K562 (cell line): ENCODE data around the gene GLOD4. TPM values are rescaled to one million over a fixed set of nuclear protein-coding genes. Genes with fewer than 3 reads are reported as not detected.

Experiments
- ATF3 ChIP-seq, 2 experiments: fragments of 450-650 bp in 1 of 2; sonication (generic) in 1 of 2; formaldehyde crosslinking in 1 of 2; IDR thresholded peaks in 1 of 2; conservative IDR thresholded peaks in 1 of 2; 2 replicates each; pipeline versions ENCODE4 v1.6.1 to v1.8.1; 2016 to 2023; ENCODE audit warnings: mild to moderate bottlenecking in 2 of 2, moderate library complexity in 2 of 2, inconsistent platforms in 1 of 2, missing genetic modification reagents in 1 of 2
- CHCHD3 ChIP-seq: fragments of 250-450 bp; sonication (Bioruptor Pico); IDR thresholded peaks from 2 replicates; pipeline ENCODE4 v2.1.2; 2022; ENCODE audit warnings: mild to moderate bottlenecking
- CHD2 ChIP-seq: IDR thresholded peaks from 2 replicates; pipeline ENCODE4 v1.6.1; 2011; ENCODE audit warnings: low read depth, low read length
- FOSL1 ChIP-seq: fragments of 200-800 bp; sonication (Bioruptor generic); conservative IDR thresholded peaks from 2 replicates; pipeline ENCODE4 v1.6.1; 2016; ENCODE audit warnings: missing genetic modification characterization, missing compliant biosample characterization
- GTF2F1 ChIP-seq: IDR thresholded peaks from 2 replicates; pipeline ENCODE4 v1.6.1; 2011; ENCODE audit warnings: low read depth, low read length, improper control_type of control experiment
- HLTF ChIP-seq: fragments of 450-650 bp; IDR thresholded peaks from 2 replicates; pipeline ENCODE4 v1.6.1; 2016
- HNRNPUL1 ChIP-seq: fragments of 200-400 bp; formaldehyde crosslinking; IDR thresholded peaks from 2 replicates; pipeline ENCODE4 v1.6.1; 2017; ENCODE audit warnings: low read length
- MBD2 ChIP-seq: sonication (generic); IDR thresholded peaks from 2 replicates; pipeline ENCODE4 v1.6.1; 2016; ENCODE audit warnings: low read depth, borderline replicate concordance
- MCM3 ChIP-seq: fragments of 450-650 bp; IDR thresholded peaks from 2 replicates; pipeline ENCODE4 v1.6.1; 2016
- MXD1 ChIP-seq: fragments of 250-450 bp; sonication (Bioruptor Pico); IDR thresholded peaks from 2 replicates; pipeline ENCODE4 v1.8.0; 2021; ENCODE audit warnings: borderline replicate concordance, mild to moderate bottlenecking, moderate library complexity; ENCODE audit not compliant: poor library complexity, severe bottlenecking
- NR0B1 ChIP-seq: fragments of 450-650 bp; IDR thresholded peaks from one replicate; pipeline ENCODE4 v1.6.1; 2018; ENCODE audit warnings: mild to moderate bottlenecking, moderate library complexity; ENCODE audit not compliant: partially characterized antibody
- PHF20 ChIP-seq: fragments of 450-650 bp; IDR thresholded peaks from 2 replicates; pipeline ENCODE4 v1.6.1; 2018; ENCODE audit not compliant: partially characterized antibody
- PHF8 ChIP-seq: fragments of 200-600 bp; sonication (generic); IDR thresholded peaks from 2 replicates; pipeline ENCODE4 v1.6.1; 2012; ENCODE audit warnings: mixed run types, mild to moderate bottlenecking, inconsistent platforms, low read length, moderate library complexity, borderline replicate concordance
- PRPF4 ChIP-seq: fragments of 200-400 bp; formaldehyde crosslinking; IDR thresholded peaks from one replicate; pipeline ENCODE4 v1.6.1; 2017; ENCODE audit warnings: low read length, low read depth, mild to moderate bottlenecking; ENCODE audit not compliant: insufficient read depth, poor library complexity, severe bottlenecking
- SNAPC5 ChIP-seq: fragments of 250-450 bp; sonication (Bioruptor Pico); IDR thresholded peaks from 2 replicates; pipeline ENCODE4 v1.8.0; 2021; ENCODE audit warnings: moderate library complexity, mild to moderate bottlenecking, inconsistent platforms
- TAF15 ChIP-seq: fragments of 200-400 bp; formaldehyde crosslinking; IDR thresholded peaks from 2 replicates; pipeline ENCODE4 v1.6.1; 2017; ENCODE audit warnings: mild to moderate bottlenecking, low read depth, low read length, moderate library complexity
- TCF3 ChIP-seq: sonication (generic); formaldehyde crosslinking; IDR thresholded peaks from 2 replicates; pipeline ENCODE4 v1.4.0; 2020; ENCODE audit warnings: mild to moderate bottlenecking, missing genetic modification reagents
- TFAP4 ChIP-seq: sonication (generic); formaldehyde crosslinking; IDR thresholded peaks from 2 replicates; pipeline ENCODE4 v1.8.0; 2022; ENCODE audit warnings: missing genetic modification reagents, mild to moderate bottlenecking, moderate library complexity, borderline replicate concordance
- YY1 ChIP-seq, 3 experiments: IDR thresholded peaks; 2 replicates each; pipeline ENCODE4 v1.6.1; 2011; ENCODE audit warnings: low read length in 2 of 3, mild to moderate bottlenecking in 2 of 3, moderate library complexity in 2 of 3, borderline replicate concordance in 1 of 3, control low read depth in 1 of 3, low read depth in 1 of 3; ENCODE audit not compliant: insufficient read depth in 3 of 3, insufficient replicate concordance in 2 of 3, control insufficient read depth in 1 of 3, insufficient read length in 1 of 3; ENCODE audit errors: extremely low read depth in 1 of 3
- ZBTB12 ChIP-seq: fragments of 250-450 bp; sonication (Bioruptor Pico); IDR thresholded peaks from 2 replicates; pipeline ENCODE4 v1.4.0; 2020
- ZNF586 ChIP-seq: fragments of 450-650 bp; formaldehyde crosslinking; conservative IDR thresholded peaks from 2 replicates; pipeline ENCODE4 v1.4.0; 2020; ENCODE audit warnings: mild to moderate bottlenecking, moderate library complexity
- polyA plus RNA-seq, 8 experiments: library from polyadenylated mRNA; depleted of rRNA in 4 of 8; stranded (reverse) in 5 of 8; unstranded in 3 of 8; fragments of >200 nt; fragmentation: Nextera tagmentation in 2 of 8; fragmentation: Illumina TruSeq in 1 of 8; extraction: Ambion mirVana in 2 of 8; extraction: Trizol in 1 of 8; gene quantifications; 2 replicates each; pipeline versions ENCODE4 v1.2.1 to v1.2.3, GENCODE V29; 2011 to 2014; ENCODE audit warnings: inconsistent platforms in 1 of 8, missing spikeins in 1 of 8
- total RNA-seq, 7 experiments: library from RNA; depleted of rRNA in 6 of 7; stranded (reverse); fragments of >200 nt in 6 of 7; fragmentation: Illumina TruSeq in 2 of 7; extraction: Trizol in 2 of 7; gene quantifications; 2 replicates each; pipeline versions ENCODE4 v1.2.1 to v1.2.3, GENCODE V29; 2011 to 2021; ENCODE audit warnings: low replicate concordance in 1 of 7

GLOD4 gene
- total and polyA plus RNA-seq, 9 of the 15 experiments (the other 6 are each of a cell fraction or from before 2014, with no cell fraction given): 52.0 to 109 (median 64.9) TPM

- TF ChIP-seq ZBTB12 (CRISPR knock-in tag) (peak; percentile 99), CHD2 (no peak), ATF3 (IDR thresholded peaks at IDR 0.05) (peak; percentile 83), ATF3 (CRISPR knock-in tag; conservative IDR thresholded peaks at IDR 0.05) (no peak), PHF20 (peak; percentile 94), ZNF586 (CRISPR knock-in tag) (no peak), MBD2 (peak; percentile 61; the same call in 1 of the 2 replicates), TCF3 (CRISPR knock-in tag) (0 out of 2 replicates have a peak, but pooled peaks have one; percentile 5), MXD1 (CRISPR knock-in tag) (peak; percentile 89), HNRNPUL1 (no peak), FOSL1 (0 out of 2 replicates have a peak, but pooled peaks have one; percentile 24), TFAP4 (CRISPR knock-in tag) (peak; percentile 82; the same call in 1 of the 2 replicates), TAF15 (no peak), NR0B1 (no peak), GTF2F1 (no peak), PHF8 (peak; percentile 91; the same call in 1 of the 2 replicates), YY1 (IDR thresholded peaks at IDR 0.05; ENCODE audit: borderline replicate concordance in 1 of 3, control insufficient read depth in 1 of 3, extremely low read depth in 1 of 3, insufficient read depth in 3 of 3, insufficient read length in 1 of 3, insufficient replicate concordance in 2 of 3, low read depth in 1 of 3, low read length in 2 of 3) (peak; percentile 84 to 96 (median 94)), SNAPC5 (CRISPR knock-in tag) (no peak), CHCHD3 (CRISPR knock-in tag) (no peak), HLTF (peak; percentile 25; the same call in 1 of the 2 replicates), PRPF4 (no peak), MCM3 (no peak)
These were observed at the start of gene GLOD4, which contains the start of gene MRM3 (continued) for GRCh38 chr17:781805-782731.
